Astrocyte of the hippocampus (primary cell): ENCODE data around the gene EXOC2.

Source experiments
- DNase-seq: peaks from one replicate; pipeline ENCODE4 v3.0.0; 2011; ENCODE audit warnings: low read depth, low spot score

The EXOC2 gene

GRCh38 chr6:470051-470900, 222.7 kb downstream of the EXOC2 start:
- DNase-seq, result no peak

DNA sequence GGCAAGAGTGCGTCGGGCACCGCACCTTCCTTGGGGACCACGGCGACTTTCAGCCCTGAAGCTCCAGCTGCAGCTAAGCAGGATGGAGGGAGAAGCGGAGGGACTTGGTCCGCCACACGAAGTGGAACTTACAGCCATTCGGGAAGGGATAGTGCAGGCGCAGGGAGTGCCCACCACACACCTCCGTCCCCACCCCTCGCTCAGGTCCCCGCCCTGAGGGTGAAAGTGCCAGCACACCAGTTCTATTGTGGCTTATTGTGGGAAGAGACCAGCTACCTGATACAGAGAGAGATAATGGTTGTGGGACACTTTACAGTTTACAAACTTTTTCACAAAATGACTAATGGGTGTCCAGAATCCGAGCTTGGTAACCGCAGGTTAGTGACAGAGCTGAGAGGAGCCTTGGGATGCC, 225.3 kb downstream of the EXOC2 start:
- DNase-seq, result no peak

- no peak for DNase-seq
Observed at GRCh38 chr6:467111-467510, 225.8 kb downstream of the EXOC2 start.

GRCh38 chr6:466564-466963, 226.4 kb downstream of the EXOC2 start:
- no peak for DNase-seq

DNA sequence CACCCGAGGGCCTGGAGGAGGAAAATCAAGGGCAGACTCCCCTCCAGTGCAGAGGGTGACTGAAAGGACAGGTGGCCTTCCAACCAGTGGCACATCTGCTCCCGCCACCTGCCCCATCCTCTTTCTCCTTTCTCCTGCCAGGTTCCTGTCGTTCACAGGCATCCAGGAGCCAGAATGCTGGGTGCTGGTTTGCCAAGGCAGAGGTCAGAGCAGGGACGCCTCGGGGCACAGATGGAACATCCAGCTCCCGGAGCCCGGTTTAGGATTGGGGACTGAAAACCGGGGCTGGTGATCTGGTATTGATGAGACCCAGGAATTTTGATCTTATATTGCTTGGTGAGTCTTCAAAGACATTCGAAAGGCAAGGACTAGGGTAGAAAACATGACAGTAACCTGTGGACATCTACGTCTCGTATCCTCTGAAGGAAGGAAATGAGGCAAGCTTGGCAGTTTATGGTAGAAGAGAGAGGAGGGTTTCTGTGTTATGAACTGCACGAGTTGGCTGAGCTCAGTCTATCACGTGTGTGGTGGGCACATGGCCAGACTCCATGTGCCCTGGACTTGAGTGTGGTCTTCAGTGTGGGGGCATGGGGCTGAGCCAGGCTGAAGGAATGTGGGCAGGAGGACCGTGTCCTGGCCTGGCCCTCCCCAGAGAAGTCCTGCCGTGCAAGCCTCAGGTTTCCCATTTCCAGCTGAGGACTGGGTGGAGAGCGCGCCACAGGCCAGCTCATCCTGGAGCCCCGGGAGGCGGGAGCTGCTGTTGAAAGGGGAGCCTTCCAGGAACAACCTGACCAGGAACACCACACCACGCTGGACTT, 227.2 kb downstream of the EXOC2 start:
- no peak for DNase-seq

GRCh38 chr6:456887-457286, 236.1 kb downstream of the EXOC2 start:
- no peak for DNase-seq

- DNase-seq, result no peak
Observed at GRCh38 chr6:456358-456867, 236.5 kb downstream of the EXOC2 start.

DNA sequence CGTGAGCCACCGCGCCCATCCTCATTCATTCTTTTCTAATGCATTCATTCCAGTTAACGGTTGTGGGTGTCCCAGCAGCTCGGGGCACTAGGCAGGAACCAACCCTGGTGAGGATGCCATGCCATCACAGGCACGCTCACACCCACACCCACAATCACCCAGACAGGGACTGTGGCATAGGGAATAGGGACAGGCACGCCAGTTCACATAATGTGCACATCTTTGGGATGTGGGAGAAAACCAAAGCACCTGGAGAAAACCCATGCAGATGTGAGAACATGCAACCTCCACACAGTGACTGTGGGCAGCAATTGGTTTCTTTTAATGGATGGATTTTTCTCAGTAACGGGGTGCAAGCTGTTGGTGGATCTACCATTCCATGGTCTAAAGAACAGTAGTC, 237.1 kb downstream of the EXOC2 start:
- no peak for DNase-seq

DNA sequence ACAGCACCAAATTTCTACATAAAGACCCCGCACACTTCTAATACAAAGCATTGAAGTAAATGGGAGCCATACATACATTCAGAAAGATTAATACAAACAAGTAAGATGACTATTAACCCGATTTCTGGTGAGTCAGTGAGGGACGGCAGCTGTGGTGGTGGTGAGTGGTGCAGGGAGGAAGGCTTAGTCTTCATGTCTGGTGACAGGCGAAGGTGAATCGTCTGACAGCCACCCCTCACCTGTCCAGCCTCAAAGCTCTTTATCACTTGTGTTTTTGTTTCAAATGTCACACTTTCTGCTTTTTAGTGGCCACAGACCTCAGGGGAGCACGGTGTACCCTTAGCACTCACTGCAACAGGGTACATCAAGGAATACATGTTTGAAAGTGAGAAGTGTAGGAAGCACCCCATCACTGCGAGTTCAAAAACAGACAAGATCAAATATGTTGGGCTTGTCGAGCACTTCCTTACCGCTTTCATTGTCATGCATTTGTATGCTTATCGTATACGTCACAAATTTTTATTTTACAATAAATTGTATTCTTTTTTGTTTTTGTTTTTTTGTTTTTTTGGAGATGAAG, 237.8 kb downstream of the EXOC2 start:
- no peak for DNase-seq

DNA sequence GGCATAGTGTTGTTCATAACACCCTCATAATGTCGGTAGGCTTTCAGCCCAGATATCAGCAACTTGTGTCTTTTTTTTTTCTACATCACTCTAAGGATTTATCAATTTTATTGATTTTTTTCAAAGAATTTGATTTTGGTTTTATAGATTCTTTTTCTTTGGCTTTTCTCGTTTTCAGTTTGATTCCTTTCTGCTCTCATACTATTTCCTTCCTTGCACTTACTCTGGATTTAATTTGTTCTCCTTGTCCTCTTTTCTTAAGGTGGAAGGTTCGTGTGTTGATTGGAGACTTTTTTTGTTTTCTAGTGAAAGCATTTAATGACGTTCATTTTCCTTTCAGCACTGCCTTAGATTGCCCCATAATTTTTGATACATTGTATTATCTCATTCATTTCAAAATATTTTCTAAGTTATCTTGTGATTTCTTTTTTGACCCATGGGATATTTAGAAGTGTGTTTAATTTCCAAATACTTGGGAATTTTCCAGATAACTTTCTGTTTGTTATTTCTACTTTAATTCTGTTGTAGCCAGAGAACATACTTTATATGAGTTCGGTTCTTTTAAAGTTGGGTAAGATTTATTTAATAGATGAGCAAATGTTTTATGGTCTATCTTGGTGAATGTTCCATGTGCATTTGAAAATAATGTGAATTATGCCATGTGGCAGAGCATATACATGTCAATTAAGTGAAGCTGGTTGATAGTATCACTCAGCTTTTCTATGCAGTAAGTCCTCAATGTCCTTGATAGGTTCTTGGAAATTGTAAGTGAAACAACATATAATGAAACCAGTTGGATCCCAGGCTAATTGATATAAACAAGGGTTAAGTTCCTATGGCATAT, 238.6 kb downstream of the EXOC2 start:
- DNase-seq, result no peak

DNA sequence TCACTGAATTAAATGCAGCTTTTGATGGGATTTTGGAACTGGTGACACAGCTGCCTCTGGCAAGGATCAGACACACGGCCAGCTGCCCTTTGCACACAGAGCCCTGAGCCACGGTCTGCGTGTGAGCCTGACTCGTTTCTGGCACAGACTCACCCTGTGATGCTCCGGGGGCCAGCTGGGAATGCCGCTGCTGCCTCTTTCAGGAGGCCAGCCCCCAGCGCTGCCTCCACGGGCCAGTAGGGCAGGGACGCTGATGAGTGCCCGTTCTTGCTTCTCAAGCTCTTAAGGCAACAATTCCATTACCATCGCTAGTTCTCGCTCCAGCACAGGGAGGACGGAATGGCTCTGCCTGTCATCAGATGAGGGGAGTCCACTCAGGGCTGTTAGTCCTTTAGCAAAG, 239.8 kb downstream of the EXOC2 start:
- DNase-seq, result no peak

- DNase-seq, result no peak
Observed at GRCh38 chr6:452301-453067, 240.5 kb downstream of the EXOC2 start.

- no peak for DNase-seq
Observed at GRCh38 chr6:451847-452246, 241.1 kb downstream of the EXOC2 start.

- DNase-seq, result no peak
Observed at GRCh38 chr6:451336-451735, 241.6 kb downstream of the EXOC2 start.

GRCh38 chr6:449486-450419, 243.2 kb downstream of the EXOC2 start:
- no peak for DNase-seq

DNA sequence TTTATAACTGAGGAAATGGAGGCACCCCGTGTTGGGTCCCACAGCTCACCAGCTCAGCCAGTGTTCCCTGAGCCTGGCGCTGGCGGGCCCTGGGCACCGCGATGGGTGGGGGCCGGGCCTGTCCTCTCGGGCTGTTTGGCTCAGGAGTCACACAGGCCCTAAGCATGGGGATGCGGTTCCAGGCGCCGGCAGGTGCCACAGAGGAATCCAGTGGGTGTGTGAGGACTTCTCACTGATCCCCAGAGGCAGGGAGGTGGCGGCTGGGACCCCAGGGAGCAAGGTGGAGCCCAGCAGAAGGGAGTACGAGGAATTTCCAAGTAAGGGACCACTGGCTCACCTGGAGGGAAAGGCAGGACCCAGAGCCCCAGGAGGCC, 243.9 kb downstream of the EXOC2 start:
- DNase-seq, result no peak

- DNase-seq, result no peak
Observed at GRCh38 chr6:448296-449056, 244.5 kb downstream of the EXOC2 start.

DNA sequence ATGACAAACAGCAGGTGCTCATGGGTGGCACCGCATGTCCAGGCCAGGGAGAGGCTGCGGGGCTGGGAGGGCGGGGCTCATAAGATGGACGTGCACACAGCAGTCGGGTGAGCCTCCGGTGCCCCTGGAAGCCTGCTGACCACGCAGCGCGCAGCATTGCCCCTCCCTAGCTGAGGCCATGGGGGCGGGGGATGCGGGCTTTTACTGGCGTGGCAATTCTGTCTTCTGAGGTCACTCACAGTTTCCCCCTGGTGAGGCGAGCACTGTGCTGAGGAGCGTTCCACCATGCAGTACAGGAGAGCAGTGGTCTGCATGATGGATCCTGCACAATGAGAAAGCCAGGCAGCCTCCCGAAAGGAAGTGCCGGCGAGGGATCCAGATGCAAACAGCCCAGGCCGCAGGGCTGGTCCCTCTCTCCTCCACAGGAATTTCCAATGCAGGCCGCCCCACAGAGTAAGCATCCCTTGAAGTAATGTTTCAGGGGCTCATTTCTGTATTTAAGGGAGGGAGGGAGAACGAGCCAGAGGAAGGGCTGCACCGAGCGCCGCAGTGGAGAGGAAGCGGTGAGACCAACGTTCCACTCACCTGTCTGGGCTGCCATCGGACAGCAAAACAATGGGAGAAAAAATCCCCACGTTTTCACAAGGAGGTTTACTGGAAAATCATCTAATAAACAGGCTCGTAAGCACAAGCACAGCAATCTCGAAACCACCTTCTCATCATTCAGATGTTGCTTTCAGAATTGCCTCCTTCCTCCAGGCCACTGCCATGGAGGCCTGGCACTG, 245.4 kb downstream of the EXOC2 start:
- no peak for DNase-seq
